Urinary bladder (tissue), 4 donors: ENCODE data around the gene SFT2D1. TPM values are rescaled to one million over a fixed set of nuclear protein-coding genes. Genes with fewer than 3 reads are reported as not detected.
"Not testable (repeated sequence)": the region's sequence is repeated elsewhere in the genome, so short reads cannot be mapped to it uniquely, and the experiment has no call there.

Source experiments
- DNase-seq: peaks from one replicate; pipeline ENCODE4 v3.0.0-alpha.2; 2015; ENCODE audit errors: extremely low spot score
- H3K27ac ChIP-seq: one replicate; pipeline ENCODE4 v1.5.1; 2013; ENCODE audit warnings: low read depth, mild to moderate bottlenecking, moderate library complexity
- H3K36me3 ChIP-seq: one replicate; pipeline ENCODE4 v1.6.1; 2013; ENCODE audit warnings: mild to moderate bottlenecking, moderate library complexity; ENCODE audit not compliant: insufficient read depth
- H3K4me1 ChIP-seq: one replicate; pipeline ENCODE4 v1.6.1; 2013; ENCODE audit warnings: mild to moderate bottlenecking, moderate library complexity; ENCODE audit not compliant: insufficient read depth
- H3K4me3 ChIP-seq: one replicate; pipeline ENCODE4 v1.5.1; 2013; ENCODE audit warnings: low read depth, low read length
- WGBS: extraction: QIAGEN DNeasy Blood & Tissue Kit; methylation state at CpG from one replicate; pipeline ENCODE4 v1.1.7; 2013; 5-methylcytosine and 5-hydroxymethylcytosine counted together
- polyA plus RNA-seq: library from polyadenylated mRNA; stranded (reverse); fragments of 200-250 nt; gene quantifications from one replicate; pipeline ENCODE4 v1.2.3, GENCODE V29; 2013
- total RNA-seq: library from RNA; depleted of rRNA; stranded (reverse); fragments of >200 nt; gene quantifications from one replicate; pipeline ENCODE4 v1.2.3, GENCODE V29; 2014
- donor health status: healthy with polysubstance abuse.
- donor health status: healthy.

Gene SFT2D1
- total RNA-seq: 37.4 TPM
- polyA plus RNA-seq: 47.2 TPM

DNA sequence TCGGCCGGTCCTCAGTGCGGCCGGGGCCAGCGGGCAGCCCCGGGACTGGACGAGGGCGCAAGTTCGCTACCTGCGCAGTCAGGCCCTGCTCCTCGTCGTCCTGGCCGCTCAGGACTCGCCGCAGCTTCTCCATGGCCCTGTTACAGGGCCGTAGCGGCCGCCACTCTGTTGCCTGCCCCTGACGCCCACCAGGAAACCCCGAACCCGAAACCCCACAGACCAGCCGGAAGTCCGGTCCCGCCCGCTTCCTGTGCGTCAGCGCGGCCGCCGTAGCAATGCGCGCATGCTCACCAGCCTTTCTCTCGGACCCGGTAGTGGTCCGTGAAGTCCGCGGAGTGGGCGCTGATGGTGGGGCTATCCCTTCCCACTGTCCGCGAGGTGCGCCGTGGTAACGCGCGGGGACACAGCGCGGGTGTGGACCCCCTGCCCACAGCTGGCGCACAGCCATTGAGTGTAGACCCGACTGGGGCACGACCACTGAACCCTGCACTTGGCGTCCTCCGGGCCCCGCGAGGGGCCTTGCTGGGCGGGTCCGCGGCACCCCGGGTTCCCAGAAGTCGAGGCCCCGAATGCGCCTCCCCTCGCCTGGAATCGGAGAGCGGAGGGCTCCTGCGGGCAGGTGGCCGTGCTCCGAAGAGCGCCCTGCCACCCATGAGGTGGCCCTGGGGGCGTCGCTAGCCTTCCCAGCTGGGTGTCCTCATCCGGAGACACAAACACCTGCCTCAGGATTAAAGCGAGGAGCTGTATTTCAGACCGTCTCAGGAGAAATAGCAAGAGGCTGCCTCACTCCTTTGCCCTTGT lies at the start of gene SFT2D1:
TSS of gene SFT2D1 (minus strand) at position 197 of the 801 bp plus-strand sequence. CDS start at position 133, 64 bp downstream.
- Histone ChIP-seq H3K4me3 (peak within 1 kb of the TSS; percentile 63), H3K27ac (peak within 1 kb of the TSS; percentile 68), H3K4me1 (peaks cover 3% of the 10 kb centered on the region), H3K36me3 (no peaks in the 10 kb centered on the region)
- DNase-seq: peak; percentile 43
- WGBS: under 1% methylated on average over 73 of the region's 73 CpGs

- Histone ChIP-seq H3K36me3 (no peaks in the 10 kb centered on the region), H3K27ac (no peak overlapping the region), H3K4me1 (no peaks in the 10 kb centered on the region), H3K4me3 (no peak overlapping the region)
- no peak for DNase-seq
- 47% methylated on average over 3 of the region's 3 CpGs for WGBS
Measured at GRCh38 chr6:166389119-166389518, 46.8 kb upstream of the SFT2D1 start.

DNA sequence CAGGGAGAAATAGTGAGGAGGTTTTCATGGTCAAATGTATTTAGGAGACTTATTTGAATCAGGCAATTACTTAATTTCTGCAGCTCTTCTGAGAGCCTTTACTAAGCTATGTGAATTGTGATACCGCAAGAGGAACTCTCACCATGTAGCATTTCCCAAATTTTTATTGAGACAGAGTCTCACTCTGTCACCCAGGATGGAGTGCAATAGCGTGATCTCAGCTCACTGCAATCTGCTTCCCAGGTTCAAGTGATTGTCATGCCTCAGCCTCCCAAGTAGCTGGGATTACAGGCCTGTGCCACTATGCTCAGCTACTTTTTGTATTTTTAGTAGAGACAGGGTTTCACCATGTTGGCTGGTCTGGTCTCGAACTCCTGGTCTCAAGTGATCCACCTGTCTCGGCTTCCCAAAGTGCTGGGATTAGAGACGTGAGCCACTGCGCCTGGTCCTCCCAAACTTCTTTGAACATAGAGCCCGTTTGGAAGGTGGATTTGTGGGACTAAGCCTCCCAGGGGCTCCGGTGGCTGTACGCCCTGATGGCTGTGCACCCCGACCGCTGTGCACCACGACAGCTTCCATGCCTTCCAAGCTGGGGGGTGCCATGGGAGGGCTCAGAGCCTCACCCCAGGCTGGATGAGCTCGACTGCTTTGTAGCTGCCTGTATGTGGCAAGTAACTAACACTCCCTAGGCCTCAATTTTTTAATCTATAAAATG lies 46.1 kb upstream of the SFT2D1 start:
- 86% methylated on average over 13 of the region's 13 CpGs for WGBS
- Histone ChIP-seq H3K4me1 (no peaks in the 10 kb centered on the region), H3K4me3 (no peak overlapping the region), H3K36me3 (no peaks in the 10 kb centered on the region), H3K27ac (no peak overlapping the region)
- DNase-seq: no peak

DNA sequence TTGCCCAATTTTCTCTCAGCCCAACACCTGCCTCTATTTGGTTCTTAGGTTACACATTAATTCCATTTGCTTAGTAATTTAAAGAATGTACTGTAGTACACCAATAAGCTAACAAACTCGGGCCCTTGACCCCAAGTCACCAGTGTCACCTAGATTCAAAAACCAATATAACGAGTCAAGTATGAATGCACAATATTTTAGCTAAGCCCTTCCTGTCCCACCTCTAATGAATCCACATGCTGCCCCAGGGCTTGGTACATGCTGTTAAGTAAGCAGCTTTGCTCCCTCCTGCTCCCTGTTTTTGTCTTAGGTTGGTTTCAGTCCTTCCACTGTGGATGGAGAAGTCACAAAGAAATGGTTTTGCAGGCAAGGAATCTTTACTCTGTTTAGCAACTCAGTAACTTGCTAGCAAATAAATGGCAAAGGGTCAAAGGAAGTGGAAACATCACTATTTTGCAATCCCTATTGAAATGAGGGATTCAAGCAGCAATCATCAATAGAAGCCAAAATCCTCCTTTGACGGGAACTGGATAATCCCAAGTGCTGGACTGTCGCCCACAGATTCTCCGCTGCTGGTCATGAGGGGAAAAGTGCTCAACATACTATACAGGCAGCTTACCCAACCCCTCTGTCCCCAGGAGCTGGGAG lies 45.4 kb upstream of the SFT2D1 start:
- Histone ChIP-seq H3K36me3 (no peaks in the 10 kb centered on the region), H3K27ac (no peak overlapping the region), H3K4me3 (no peak overlapping the region), H3K4me1 (no peaks in the 10 kb centered on the region)
- no peak for DNase-seq
- WGBS: 71% methylated on average over 5 of the region's 5 CpGs

- WGBS: 96% methylated on average over 9 of the region's 9 CpGs
Measured at GRCh38 chr6:166387098-166387497, 44.8 kb upstream of the SFT2D1 start.

GRCh38 chr6:166386111-166386510 lies 43.8 kb upstream of the SFT2D1 start:
- Histone ChIP-seq H3K36me3 (no peaks in the 10 kb centered on the region), H3K4me3 (no peak overlapping the region), H3K4me1 (no peaks in the 10 kb centered on the region), H3K27ac (no peak overlapping the region)
- no peak for DNase-seq
- 94% methylated on average over 9 of the region's 9 CpGs for WGBS

More at GRCh38 chr6:166387098-166387497, 44.8 kb upstream of the SFT2D1 start:
- DNase-seq, H3K27ac ChIP-seq, H3K36me3 ChIP-seq, H3K4me1 ChIP-seq, H3K4me3 ChIP-seq: not testable (repeated sequence)

GRCh38 chr6:166383802-166384363 lies 41.5 kb upstream of the SFT2D1 start:
- not testable (repeated sequence) for H3K4me1 ChIP-seq, H3K36me3 ChIP-seq, DNase-seq
- Histone ChIP-seq H3K27ac (peak overlapping the region; percentile 92), H3K4me3 (peak overlapping the region; percentile 95)
- 20% methylated on average over 22 of the region's 22 CpGs for WGBS

- H3K4me3 ChIP-seq: peak within 1 kb of the TSS; percentile 95
- under 1% methylated on average over 94 of the region's 94 CpGs for WGBS
- no peaks in the 10 kb centered on the region for H3K36me3 ChIP-seq
- peak within 1 kb of the TSS; percentile 92 for H3K27ac ChIP-seq
- DNase-seq: peak; percentile 84
- H3K4me1 ChIP-seq: no peaks in the 10 kb centered on the region
Measured at GRCh38 chr6:166382933-166383801, 40.8 kb upstream of the SFT2D1 start, which contains the start of gene MPC1. TSS of gene MPC1 (minus strand) at chr6:166382940. CDS start at chr6:166382876, 64 bp downstream.

DNA sequence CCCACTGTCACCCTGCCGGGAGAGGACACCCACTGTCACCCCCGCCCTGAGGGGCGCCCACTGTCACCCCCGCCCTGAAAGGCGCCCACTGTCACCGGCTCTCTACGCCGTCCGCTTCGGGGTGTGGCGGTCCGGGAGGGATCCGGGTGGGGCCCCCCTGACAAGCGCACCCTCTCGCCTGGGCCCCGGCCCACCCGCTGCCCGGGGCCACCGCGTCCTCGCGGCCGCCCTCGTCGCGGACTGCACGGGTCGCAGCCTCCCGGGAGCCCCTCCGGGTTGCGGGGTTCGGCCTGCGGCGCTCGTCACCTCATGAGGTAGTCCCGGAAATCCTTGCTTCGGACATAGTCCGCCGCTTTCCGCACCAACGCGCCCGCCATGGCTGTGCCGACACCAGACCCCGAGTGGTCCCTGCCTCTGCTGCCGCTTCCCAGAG lies 40.2 kb upstream of the SFT2D1 start:
- WGBS: under 1% methylated on average over 46 of the region's 46 CpGs
- Histone ChIP-seq H3K4me3 (peak overlapping the region; percentile 95), H3K27ac (peak overlapping the region; percentile 80), H3K36me3 (no peaks in the 10 kb centered on the region), H3K4me1 (no peaks in the 10 kb centered on the region)
- DNase-seq: no peak

GRCh38 chr6:166381733-166382499 lies 39.6 kb upstream of the SFT2D1 start:
- under 1% methylated on average over 49 of the region's 49 CpGs for WGBS
- peak overlapping the region; percentile 59 for H3K27ac ChIP-seq
- H3K36me3 ChIP-seq: no peaks in the 10 kb centered on the region
- no peak for DNase-seq
- no peaks in the 10 kb centered on the region for H3K4me1 ChIP-seq
- peak overlapping the region; percentile 95 for H3K4me3 ChIP-seq

- no peaks in the 10 kb centered on the region for H3K36me3 ChIP-seq
- no peak overlapping the region for H3K27ac ChIP-seq
- no peaks in the 10 kb centered on the region for H3K4me1 ChIP-seq
- H3K4me3 ChIP-seq: peak overlapping the region; percentile 95
- no peak for DNase-seq
- WGBS: 40% methylated on average over 6 of the region's 6 CpGs
Measured at GRCh38 chr6:166381381-166381732, 39.0 kb upstream of the SFT2D1 start.

- WGBS: 72% methylated on average over 4 of the region's 4 CpGs
- no peak overlapping the region for H3K4me3 ChIP-seq
- no peaks in the 10 kb centered on the region for H3K36me3 ChIP-seq
- no peak overlapping the region for H3K27ac ChIP-seq
- no peak for DNase-seq
- H3K4me1 ChIP-seq: no peaks in the 10 kb centered on the region
Measured at GRCh38 chr6:166379800-166380199, 37.5 kb upstream of the SFT2D1 start.
